A549 (cell line): ENCODE results near the gene DPYSL4. TPM values are rescaled to one million over a fixed set of nuclear protein-coding genes. Genes with fewer than 3 reads are reported as not detected.

Experiments
- ATAC-seq, 2 experiments: fragments of 200-7000 bp in 1 of 2; fragments of >200 bp in 1 of 2; cut with Nextera tagmentation in 1 of 2; cut with Tn5 transposase in 1 of 2; 3 replicates each; pipeline versions ENCODE4 v1.8.0 to v1.9.1; 2018 to 2020; ENCODE audit warnings: mild to moderate bottlenecking in 1 of 2, moderate library complexity in 1 of 2
- CTCF ChIA-PET: fragments of 300-600 bp; sonication (Branson Sonifier 250); formaldehyde crosslinking; extraction: SDS; loops from one replicate; lab custom pipeline; 2021; ENCODE audit warnings: antibody characterized with exemption, inconsistent platforms; lab: Yijun Ruan, JAX
- POLR2A ChIA-PET: fragments of 350-600 bp; formaldehyde crosslinking; extraction: SDS; loops from one replicate; lab custom pipeline; 2021; ENCODE audit warnings: antibody characterized with exemption, inconsistent platforms; lab: Yijun Ruan, JAX
- DNase-seq, 2 experiments: peaks; one replicate each; pipeline versions ENCODE4 v3.0.0 to v3.0.0-alpha.2; 2011 to 2016; ENCODE audit warnings: low read depth in 1 of 2, low spot score in 1 of 2
- FAIRE-seq: peaks from 2 replicates; lab custom pipeline; 2011; peaks lifted over from hg19 to GRCh38; lab: Jason Lieb, UNC
- H3K27ac ChIP-seq, 2 experiments: fragments of >200 bp; sonication (Bioruptor Twin); formaldehyde crosslinking; 3 replicates each; pipeline ENCODE4 v1.5.1; 2016 to 2017
- H3K4me1 ChIP-seq: fragments of >200 bp; sonication (Bioruptor Twin); formaldehyde crosslinking; 3 replicates; pipeline ENCODE4 v1.6.1; 2016
- H3K4me2 ChIP-seq: fragments of >200 bp; sonication (Bioruptor Twin); formaldehyde crosslinking; 3 replicates; pipeline ENCODE4 v1.6.1; 2016
- H3K4me3 ChIP-seq: fragments of >200 bp; sonication (Bioruptor Twin); formaldehyde crosslinking; 3 replicates; pipeline ENCODE4 v1.5.1; 2016
- H3K9me3 ChIP-seq: fragments of >200 bp; sonication (Bioruptor Twin); formaldehyde crosslinking; 3 replicates; pipeline ENCODE4 v1.6.1; 2016
- ATOH8 ChIP-seq: fragments of 250-450 bp; sonication (Bioruptor Pico); IDR thresholded peaks from 2 replicates; pipeline ENCODE4 v1.5.0; 2020; ENCODE audit warnings: low read depth, mild to moderate bottlenecking, moderate library complexity
- CHD2 ChIP-seq: fragments of 150-350 bp; IDR thresholded peaks from 2 replicates; pipeline ENCODE4 v1.6.1; 2014; ENCODE audit warnings: low read length; ENCODE audit not compliant: partially characterized antibody
- EHF ChIP-seq: fragments of 250-450 bp; sonication (Bioruptor Pico); IDR thresholded peaks from 2 replicates; pipeline ENCODE4 v1.5.0; 2020; ENCODE audit warnings: mild to moderate bottlenecking
- EHMT2 ChIP-seq: fragments of 200-600 bp; sonication (generic); IDR thresholded peaks from 2 replicates; pipeline ENCODE4 v1.6.1; 2016; ENCODE audit warnings: antibody characterized with exemption, low read depth, mild to moderate bottlenecking, moderate library complexity
- FOSB ChIP-seq: fragments of 250-450 bp; sonication (Bioruptor Pico); IDR thresholded peaks from 2 replicates; pipeline ENCODE4 v1.5.0; 2020; ENCODE audit warnings: mild to moderate bottlenecking, moderate library complexity
- HOXA7 ChIP-seq: fragments of 250-450 bp; sonication (Bioruptor Pico); IDR thresholded peaks from 2 replicates; pipeline ENCODE4 v1.5.0; 2020; ENCODE audit warnings: mild to moderate bottlenecking, moderate library complexity
- HOXB13 ChIP-seq: fragments of 250-450 bp; sonication (Bioruptor Pico); IDR thresholded peaks from 2 replicates; pipeline ENCODE4 v1.5.0; 2020; ENCODE audit warnings: low read depth, mild to moderate bottlenecking, moderate library complexity
- JUN ChIP-seq, 2 experiments: fragments of >200 bp; sonication (Bioruptor Twin); formaldehyde crosslinking; IDR thresholded peaks; 2 replicates in 1 of 2; 3 replicates in 1 of 2; pipeline ENCODE4 v1.6.1; 2016 to 2017
- MAX ChIP-seq: IDR thresholded peaks from 2 replicates; pipeline ENCODE4 v1.6.1; 2012
- MYC ChIP-seq: IDR thresholded peaks from 2 replicates; pipeline ENCODE4 v1.6.1; 2012; ENCODE audit warnings: mild to moderate bottlenecking, inconsistent platforms, low read length, improper control_type of control experiment, borderline replicate concordance
- NPAS2 ChIP-seq: fragments of 250-450 bp; sonication (Bioruptor Pico); IDR thresholded peaks from 2 replicates; pipeline ENCODE4 v1.8.0; 2022; ENCODE audit warnings: mild to moderate bottlenecking, moderate library complexity, borderline replicate concordance
- NR3C1 ChIP-seq: fragments of >200 bp; sonication (Bioruptor Twin); formaldehyde crosslinking; IDR thresholded peaks from 3 replicates; pipeline ENCODE4 v1.6.1; 2017
- POLR2AphosphoS2 ChIP-seq: conservative IDR thresholded peaks from 2 replicates; pipeline ENCODE4 v1.6.1; 2012; ENCODE audit warnings: low read length, improper control_type of control experiment, inconsistent platforms
- TP53 ChIP-seq: fragments of 250-450 bp; sonication (Bioruptor Pico); IDR thresholded peaks from 2 replicates; pipeline ENCODE4 v1.5.0; 2021; ENCODE audit warnings: mild to moderate bottlenecking, moderate library complexity
- ZFP36 ChIP-seq: fragments of 450-650 bp; IDR thresholded peaks from 2 replicates; pipeline ENCODE4 v1.6.1; 2014; ENCODE audit warnings: borderline replicate concordance; ENCODE audit not compliant: partially characterized antibody
- WGBS: methylation state at CpG from one replicate; pipeline ENCODE4 v1.1.6; 2017; ENCODE audit errors: missing lambda C conversion rate; 5-methylcytosine and 5-hydroxymethylcytosine counted together
- polyA plus RNA-seq, 4 experiments: library from polyadenylated mRNA; depleted of rRNA in 3 of 4; stranded (reverse); fragments of >200 nt; fragmentation: RNase III in 1 of 4; extraction: RNeasy Plus Mini Kit Qiagen cat#74134 plus additional on column Dnase treatment in 1 of 4; gene quantifications; 2 replicates in 3 of 4; 3 replicates in 1 of 4; pipeline ENCODE4 v1.2.3, GENCODE V29; 2011 to 2017
- TF ChIP-seq, protein P1 (sequence below): fragments of 450-650 bp; IDR thresholded peaks from 2 replicates; pipeline ENCODE4 v1.6.1; 2014; ENCODE audit warnings: antibody characterized with exemption
- TF ChIP-seq, protein P2 (sequence below): fragments of >200 bp; sonication (Bioruptor Twin); formaldehyde crosslinking; IDR thresholded peaks from 3 replicates; pipeline ENCODE4 v1.6.1; 2016

Gene DPYSL4
- polyA plus RNA-seq, 2 of the 4 experiments (the other 2 are of a cell fraction), result 2.9 to 14.1 TPM

DNA sequence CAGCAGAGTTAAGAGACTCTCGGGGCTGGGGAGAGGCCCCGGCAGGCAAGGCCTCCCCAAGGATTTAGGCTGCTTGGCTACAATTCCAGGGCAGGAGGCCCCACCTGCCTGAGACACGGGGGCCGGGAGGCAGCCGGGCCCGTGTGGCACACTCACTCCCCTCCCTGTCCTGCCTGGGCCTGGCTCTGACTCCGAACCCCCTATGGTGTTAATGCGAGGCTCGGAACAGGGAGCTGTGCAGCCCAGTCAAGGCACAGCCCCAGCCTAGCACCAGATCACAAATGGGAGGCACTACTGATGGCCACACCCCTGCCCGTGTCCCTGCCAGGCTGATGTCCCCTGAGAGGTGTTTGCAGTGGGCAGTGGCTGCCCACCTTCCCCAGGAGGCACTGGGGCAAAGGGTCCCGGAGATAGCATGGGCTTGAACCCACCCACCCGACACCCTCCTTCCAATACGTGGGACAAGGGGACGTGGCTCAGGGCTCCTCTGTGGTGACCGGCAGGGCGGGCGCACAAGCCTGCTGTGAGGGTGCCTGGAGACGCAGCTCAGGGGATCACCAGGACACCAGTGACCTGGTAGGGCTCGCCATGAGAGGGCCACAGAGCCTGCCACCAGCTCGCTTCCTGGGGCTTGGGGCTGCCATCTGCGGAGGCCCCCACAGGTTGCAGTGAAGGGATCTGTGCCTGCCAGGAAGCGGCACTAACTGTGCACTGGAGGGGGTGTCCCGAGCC lies 37.0 kb downstream of the DPYSL4 start (continued):
- TF ChIP-seq ATOH8 (no peak), NR3C1 (no peak), ZFP36 (no peak), MYC (no peak)
- TF ChIP-seq, protein P1, sequence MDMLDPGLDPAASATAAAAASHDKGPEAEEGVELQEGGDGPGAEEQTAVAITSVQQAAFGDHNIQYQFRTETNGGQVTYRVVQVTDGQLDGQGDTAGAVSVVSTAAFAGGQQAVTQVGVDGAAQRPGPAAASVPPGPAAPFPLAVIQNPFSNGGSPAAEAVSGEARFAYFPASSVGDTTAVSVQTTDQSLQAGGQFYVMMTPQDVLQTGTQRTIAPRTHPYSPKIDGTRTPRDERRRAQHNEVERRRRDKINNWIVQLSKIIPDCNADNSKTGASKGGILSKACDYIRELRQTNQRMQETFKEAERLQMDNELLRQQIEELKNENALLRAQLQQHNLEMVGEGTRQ, result no peak

DNA sequence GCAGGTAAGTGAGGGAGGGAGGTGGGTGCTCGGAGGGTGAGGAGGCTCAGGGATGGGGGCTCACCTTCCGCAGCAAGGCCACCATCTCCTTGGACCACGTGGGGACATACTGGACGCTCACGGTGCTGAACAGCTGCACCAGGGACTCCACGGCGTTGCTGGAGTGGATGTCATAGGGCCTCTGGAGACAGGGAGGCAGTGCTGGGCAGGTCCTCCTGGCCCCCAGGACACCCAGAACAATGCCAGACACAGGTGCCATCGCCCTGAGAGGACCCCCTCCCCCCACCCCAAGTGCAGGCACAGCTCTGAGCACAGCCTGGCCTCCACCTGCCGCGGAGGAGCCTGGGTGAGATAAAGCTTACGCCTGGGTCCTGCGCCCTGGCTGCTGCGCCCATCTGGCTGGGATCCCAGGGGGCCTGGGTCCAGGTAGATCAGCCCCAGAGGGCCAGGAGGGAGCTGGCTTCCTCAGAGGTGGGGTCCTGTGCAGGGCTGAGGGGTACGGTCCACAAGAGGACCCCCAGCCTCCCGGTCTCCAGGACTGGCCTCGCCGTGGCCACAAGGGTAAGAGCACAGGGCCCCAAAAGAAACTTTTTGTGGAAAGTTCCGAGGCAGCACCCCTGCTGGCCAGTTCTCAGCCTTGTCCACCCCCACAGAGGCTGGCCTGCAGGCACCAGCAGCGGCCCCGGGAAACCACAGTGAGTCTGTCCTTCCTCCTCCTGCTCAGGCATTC lies 37.8 kb downstream of the DPYSL4 start:
- no peak for ATAC-seq
- H3K4me3 ChIP-seq, result no peak overlapping the region
- H3K9me3 ChIP-seq, result no peaks in the 10 kb centered on the region
- H3K27ac ChIP-seq, result no peak overlapping the region
- FAIRE-seq, result no peak
- no peak for DNase-seq
- no peak overlapping the region for H3K4me2 ChIP-seq
- POLR2A ChIA-PET, result no interaction called here
- TF ChIP-seq HOXB13 (CRISPR knock-in tag), result no peak
- TF ChIP-seq, protein P2, sequence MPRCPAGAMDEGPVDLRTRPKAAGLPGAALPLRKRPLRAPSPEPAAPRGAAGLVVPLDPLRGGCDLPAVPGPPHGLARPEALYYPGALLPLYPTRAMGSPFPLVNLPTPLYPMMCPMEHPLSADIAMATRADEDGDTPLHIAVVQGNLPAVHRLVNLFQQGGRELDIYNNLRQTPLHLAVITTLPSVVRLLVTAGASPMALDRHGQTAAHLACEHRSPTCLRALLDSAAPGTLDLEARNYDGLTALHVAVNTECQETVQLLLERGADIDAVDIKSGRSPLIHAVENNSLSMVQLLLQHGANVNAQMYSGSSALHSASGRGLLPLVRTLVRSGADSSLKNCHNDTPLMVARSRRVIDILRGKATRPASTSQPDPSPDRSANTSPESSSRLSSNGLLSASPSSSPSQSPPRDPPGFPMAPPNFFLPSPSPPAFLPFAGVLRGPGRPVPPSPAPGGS, result no peak
- WGBS, result 95% methylated on average over 11 of the region's 20 CpGs
- H3K4me1 ChIP-seq, result peaks cover 6% of the 10 kb centered on the region; the same call in 2 of the 3 replicates
- CTCF ChIA-PET, result interaction anchor here (0.7 to 4.7 kb wide), 29 partner anchors 8 to 405 kb away, joined by 3 to 49 read pairs (median 4); partner anchors contain the start of gene STK32C

GRCh38 chr10:132225073-132225848 lies 38.5 kb downstream of the DPYSL4 start:
- POLR2A ChIA-PET, result no interaction called here
- Histone ChIP-seq H3K4me1 (peaks cover 6% of the 10 kb centered on the region; the same call in 2 of the 3 replicates), H3K27ac (no peak overlapping the region), H3K9me3 (no peaks in the 10 kb centered on the region), H3K4me3 (no peak overlapping the region), H3K4me2 (no peak overlapping the region)
- CTCF ChIA-PET, result interaction anchor here (0.7 to 4.7 kb wide), 8 partner anchors 9 to 135 kb away, joined by 3 to 34 read pairs (median 4); no protein-coding TSS in a partner anchor
- DNase-seq (no peak), ATAC-seq (no peak), FAIRE-seq (no peak)
- TF ChIP-seq JUN (IDR thresholded peaks at IDR 0.05), result no peak
- no peak for TF ChIP-seq MAX
- no peak for TF ChIP-seq TP53 (CRISPR knock-in tag)
- TF ChIP-seq HOXA7, result no peak
- TF ChIP-seq CHD2, result no peak
- no peak for TF ChIP-seq EHMT2
- TF ChIP-seq FOSB (CRISPR knock-in tag), result no peak
- no peak for TF ChIP-seq NPAS2 (CRISPR knock-in tag)
- no peak for TF ChIP-seq EHF
- no peak for TF ChIP-seq POLR2AphosphoS2
- TF ChIP-seq, all 56 proteins: peak for 0
- WGBS, result 91% methylated on average over 22 of the region's 25 CpGs
